Colonic mucosa (tissue), 4 donors: ENCODE results near the gene SOWAHA. TPM values are rescaled to one million over a fixed set of nuclear protein-coding genes. Genes with fewer than 3 reads are reported as not detected.

Experiments
- DNase-seq: peaks from one replicate; pipeline ENCODE4 v3.0.0-alpha.2; 2020
- H3K27ac ChIP-seq: fragments of 200-600 bp; one replicate; pipeline ENCODE4 v1.8.0; 2021
- H3K27me3 ChIP-seq: fragments of 200-600 bp; one replicate; pipeline ENCODE4 v1.8.0; 2021
- H3K36me3 ChIP-seq: fragments of 200-600 bp; one replicate; pipeline ENCODE4 v1.8.0; 2021
- H3K4me1 ChIP-seq: fragments of 200-600 bp; one replicate; pipeline ENCODE4 v1.8.0; 2021; ENCODE audit warnings: mild to moderate bottlenecking
- H3K4me3 ChIP-seq: fragments of 200-600 bp; one replicate; pipeline ENCODE4 v1.8.0; 2021
- H3K9ac ChIP-seq, 2 donors: one replicate each; pipeline ENCODE4 v1.7.0; 2013; ENCODE audit warnings: control low read depth in 2 of 2, low read depth in 2 of 2, low read length in 2 of 2
- H3K9me3 ChIP-seq: fragments of 200-600 bp; one replicate; pipeline ENCODE4 v1.8.0; 2021
- CTCF ChIP-seq: fragments of 200-600 bp; IDR thresholded peaks from one replicate; pipeline ENCODE4 v1.8.0; 2022; ENCODE audit warnings: antibody characterized with exemption, mild to moderate bottlenecking
- intact Hi-C: fragments of 100-400 bp; cut with DNase I; formaldehyde crosslinking; loops from one replicate; pipeline ENCODE4 v1.14.1; 2022
- total RNA-seq, 2 donors: library from RNA; stranded (reverse); fragmentation: NEBNext Ultra II Directional in 1 of 2; extraction: Animal tissue kit (Norgen Biotek cat#: 25700) in 1 of 2; gene quantifications; one replicate each; pipeline ENCODE4 v1.2.1, GENCODE V29; 2021
- donor health status: healthy.
- donor health status: DM: no; HTN: no; CAD: no.
- donor health status: DM: no; HTN: no; CAD: no.

SOWAHA gene
- total RNA-seq, 2 donors from 2014 or later = 12.4 to 30.7 TPM

- Histone ChIP-seq H3K36me3 (no peaks in the 10 kb centered on the region), H3K27ac (peak overlapping the region; percentile 79), H3K27me3 (no peaks in the 10 kb centered on the region), H3K4me1 (no peaks in the 10 kb centered on the region), H3K9ac (peak overlapping the region; percentile 56 to 60), H3K9me3 (no peaks in the 10 kb centered on the region), H3K4me3 (no peak overlapping the region)
- DNase-seq = peak; percentile 93
- TF ChIP-seq CTCF = peak; percentile 36
- intact Hi-C loops = no loop called here
These were observed 5.8 kb upstream of the SOWAHA start for GRCh38 chr5:132807163-132807838.

GRCh38 chr5:132808448-132808847 is 4.7 kb upstream of the SOWAHA start:
- H3K9ac ChIP-seq = no peak overlapping the region
- no peak for DNase-seq
- TF ChIP-seq CTCF = no peak
- H3K36me3 ChIP-seq = no peaks in the 10 kb centered on the region
- H3K27me3 ChIP-seq = no peaks in the 10 kb centered on the region
- no peak overlapping the region for H3K4me3 ChIP-seq
- H3K27ac ChIP-seq = no peak overlapping the region
- intact Hi-C loops = no loop called here
- H3K9me3 ChIP-seq = no peaks in the 10 kb centered on the region
- no peaks in the 10 kb centered on the region for H3K4me1 ChIP-seq

- DNase-seq = no peak
- H3K9me3 ChIP-seq = no peaks in the 10 kb centered on the region
- H3K36me3 ChIP-seq = no peaks in the 10 kb centered on the region
- no peak for TF ChIP-seq CTCF
- H3K27me3 ChIP-seq = peaks cover 4% of the 10 kb centered on the region
- intact Hi-C loops = no loop called here
- H3K4me1 ChIP-seq = no peaks in the 10 kb centered on the region
- H3K4me3 ChIP-seq = no peak overlapping the region
- no peak overlapping the region for H3K27ac ChIP-seq
- no peak overlapping the region for H3K9ac ChIP-seq
These were observed 4.2 kb upstream of the SOWAHA start for GRCh38 chr5:132808866-132809265.

GRCh38 chr5:132810605-132811004 is 2.5 kb upstream of the SOWAHA start:
- DNase-seq = no peak
- intact Hi-C loops = no loop called here
- H3K4me3 ChIP-seq = no peak overlapping the region
- TF ChIP-seq CTCF = no peak
- H3K27ac ChIP-seq = no peak overlapping the region
- no peak overlapping the region for H3K9ac ChIP-seq
- no peaks in the 10 kb centered on the region for H3K9me3 ChIP-seq
- H3K4me1 ChIP-seq = no peaks in the 10 kb centered on the region
- peaks cover 5% of the 10 kb centered on the region for H3K27me3 ChIP-seq
- no peaks in the 10 kb centered on the region for H3K36me3 ChIP-seq

- H3K4me3 ChIP-seq = no peak overlapping the region
- DNase-seq = no peak
- H3K27ac ChIP-seq = no peak overlapping the region
- H3K9me3 ChIP-seq = no peaks in the 10 kb centered on the region
- H3K4me1 ChIP-seq = no peaks in the 10 kb centered on the region
- no peak for TF ChIP-seq CTCF
- no peak overlapping the region for H3K9ac ChIP-seq
- intact Hi-C loops = no loop called here
- H3K27me3 ChIP-seq = peaks cover 5% of the 10 kb centered on the region
- no peaks in the 10 kb centered on the region for H3K36me3 ChIP-seq
These were observed 858 bp upstream of the SOWAHA start for GRCh38 chr5:132812123-132812765.
